8988T (cell line): ENCODE measurements around the gene SLC28A1.
"Not testable (repeated sequence)": the region's sequence is repeated elsewhere in the genome, so short reads cannot be mapped to it uniquely, and the experiment has no call there.

Experiments
- DNase-seq: peaks from one replicate; pipeline ENCODE4 v3.0.0; 2011

Gene SLC28A1, protein sequence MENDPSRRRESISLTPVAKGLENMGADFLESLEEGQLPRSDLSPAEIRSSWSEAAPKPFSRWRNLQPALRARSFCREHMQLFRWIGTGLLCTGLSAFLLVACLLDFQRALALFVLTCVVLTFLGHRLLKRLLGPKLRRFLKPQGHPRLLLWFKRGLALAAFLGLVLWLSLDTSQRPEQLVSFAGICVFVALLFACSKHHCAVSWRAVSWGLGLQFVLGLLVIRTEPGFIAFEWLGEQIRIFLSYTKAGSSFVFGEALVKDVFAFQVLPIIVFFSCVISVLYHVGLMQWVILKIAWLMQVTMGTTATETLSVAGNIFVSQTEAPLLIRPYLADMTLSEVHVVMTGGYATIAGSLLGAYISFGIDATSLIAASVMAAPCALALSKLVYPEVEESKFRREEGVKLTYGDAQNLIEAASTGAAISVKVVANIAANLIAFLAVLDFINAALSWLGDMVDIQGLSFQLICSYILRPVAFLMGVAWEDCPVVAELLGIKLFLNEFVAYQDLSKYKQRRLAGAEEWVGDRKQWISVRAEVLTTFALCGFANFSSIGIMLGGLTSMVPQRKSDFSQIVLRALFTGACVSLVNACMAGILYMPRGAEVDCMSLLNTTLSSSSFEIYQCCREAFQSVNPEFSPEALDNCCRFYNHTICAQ

DNA sequence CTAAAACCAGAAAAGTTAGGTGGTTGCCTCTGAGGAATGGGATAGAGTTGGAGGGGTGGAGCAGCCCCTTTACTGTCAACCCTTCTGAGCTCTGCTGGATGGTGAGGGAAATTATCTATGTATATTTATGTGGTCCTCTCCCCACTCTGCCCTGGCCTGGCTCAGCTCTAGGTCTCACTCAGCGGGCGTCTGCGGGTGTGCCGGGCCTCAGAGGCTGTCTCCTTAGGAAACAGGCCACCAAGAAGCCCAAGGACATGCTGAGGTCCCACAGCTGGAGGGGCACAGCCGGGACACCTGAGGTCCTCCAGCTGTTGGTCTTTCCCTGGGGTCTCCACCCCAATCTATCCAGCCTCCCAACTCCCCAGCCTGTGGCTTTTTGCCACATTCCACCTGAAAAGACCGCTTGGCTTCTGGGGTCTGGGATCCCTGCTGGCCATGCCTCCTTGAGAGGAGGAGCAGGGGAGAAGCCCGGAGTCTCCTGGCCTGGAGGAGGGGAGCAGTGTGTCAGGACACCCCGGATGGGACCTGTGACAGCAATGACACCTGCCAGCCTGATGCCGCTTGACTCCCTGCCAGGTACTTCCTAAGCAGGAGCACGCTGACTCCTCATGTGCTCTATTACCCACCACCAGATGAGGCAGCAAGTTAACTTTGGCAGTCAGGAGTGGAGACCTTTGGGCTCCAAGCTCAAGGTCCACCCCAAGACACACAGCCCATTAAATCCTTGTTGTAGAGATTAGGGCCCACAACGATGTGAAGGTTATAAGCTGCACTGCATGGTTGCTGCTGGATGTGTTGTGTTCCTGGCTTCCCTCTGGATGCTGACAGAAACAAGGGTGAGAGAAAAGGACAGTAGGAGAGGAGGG, at the start of gene SLC28A1:
Gene SLC28A1 (plus strand): TSS at position 747 of the 866 bp plus-strand sequence. CDS start 3,099 bp downstream, outside the sequence.
- DNase-seq = no peak

DNA sequence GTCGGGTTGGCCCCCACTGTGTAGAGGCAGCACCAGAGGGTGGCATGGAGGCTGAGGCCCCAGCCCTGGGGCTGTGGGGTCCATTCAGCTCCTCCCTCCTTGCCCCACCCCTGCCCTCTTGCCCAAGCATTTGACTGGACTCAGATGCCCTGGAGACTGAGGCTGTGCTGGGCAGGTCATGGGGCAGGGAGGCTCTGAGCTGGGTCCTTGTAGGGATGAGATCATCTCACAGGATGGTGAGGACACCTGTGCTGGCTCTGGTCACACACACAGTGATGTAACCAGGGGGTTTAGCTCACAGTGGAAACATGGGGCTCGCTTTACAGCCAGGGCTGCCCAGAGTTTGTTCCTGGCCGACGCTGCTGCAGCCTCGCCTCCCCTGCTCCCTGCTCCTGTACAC, 49.5 kb upstream of the SLC28A1 start:
- DNase-seq = no peak

DNA sequence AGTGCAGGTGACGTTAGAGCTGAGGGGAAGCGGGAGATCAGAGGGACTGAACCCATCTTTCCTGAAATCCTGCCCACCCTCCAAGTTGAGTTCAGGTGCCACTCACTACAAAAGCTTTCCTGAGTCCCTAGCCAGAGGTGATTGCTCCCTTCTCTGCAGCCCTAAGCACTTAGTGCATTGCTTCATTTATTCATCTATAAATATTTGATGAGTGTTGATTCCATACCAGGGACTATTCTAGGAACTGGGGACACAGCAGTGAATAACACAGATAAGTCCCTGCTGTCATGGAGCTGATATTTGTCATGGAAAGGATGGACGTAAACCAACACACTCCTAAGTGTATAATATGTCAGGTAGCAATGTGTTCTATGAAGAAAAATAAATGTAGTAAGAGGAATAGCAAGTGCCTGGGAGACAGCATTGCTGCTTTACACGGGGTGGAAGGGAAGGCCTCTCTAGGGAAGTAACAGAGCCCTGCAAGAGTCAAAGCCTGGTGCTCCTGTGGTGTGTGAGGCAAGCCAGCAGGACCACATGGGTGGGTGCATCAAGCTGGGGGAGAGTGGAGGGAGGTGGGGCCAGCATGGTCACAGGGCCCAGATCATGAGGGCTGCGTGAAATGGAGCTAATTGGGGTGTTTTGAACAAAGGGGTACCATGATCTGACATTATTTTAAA, 48.7 kb upstream of the SLC28A1 start:
- no peak for DNase-seq

DNA sequence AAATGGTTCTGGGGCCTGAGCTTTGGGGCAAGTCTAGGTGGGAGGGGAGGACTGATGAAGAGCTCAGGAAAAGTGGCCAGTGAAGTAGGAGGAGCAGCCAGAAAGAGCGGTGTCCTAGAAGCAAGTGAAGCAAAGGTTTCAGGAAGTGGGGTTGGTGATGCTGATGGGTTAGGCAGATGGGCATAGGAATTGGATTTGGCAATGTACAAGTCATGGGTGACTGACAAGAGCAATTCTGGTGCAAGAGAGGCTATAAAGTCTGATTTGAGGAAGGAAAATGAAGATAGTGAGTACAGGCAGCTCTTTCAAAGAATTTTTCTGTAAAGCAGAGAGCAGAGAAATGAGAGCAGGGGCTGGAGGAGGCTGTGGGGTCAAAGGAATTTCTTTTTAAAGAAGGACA, 47.6 kb upstream of the SLC28A1 start:
- DNase-seq = no peak

DNA sequence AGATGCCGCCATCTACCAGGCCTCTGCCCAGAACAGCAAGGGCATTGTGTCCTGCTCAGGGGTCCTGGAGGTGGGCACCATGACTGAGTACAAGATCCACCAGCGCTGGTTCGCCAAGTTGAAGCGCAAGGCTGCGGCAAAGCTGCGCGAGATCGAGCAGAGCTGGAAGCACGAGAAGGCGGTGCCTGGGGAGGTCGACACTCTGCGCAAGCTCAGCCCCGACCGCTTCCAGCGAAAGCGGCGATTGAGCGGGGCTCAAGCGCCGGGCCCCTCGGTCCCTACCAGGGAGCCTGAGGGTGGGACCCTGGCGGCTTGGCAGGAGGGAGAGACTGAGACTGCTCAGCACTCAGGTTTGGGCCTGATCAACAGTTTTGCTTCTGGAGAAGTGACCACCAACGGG, 44.7 kb upstream of the SLC28A1 start:
- DNase-seq = no peak

DNA sequence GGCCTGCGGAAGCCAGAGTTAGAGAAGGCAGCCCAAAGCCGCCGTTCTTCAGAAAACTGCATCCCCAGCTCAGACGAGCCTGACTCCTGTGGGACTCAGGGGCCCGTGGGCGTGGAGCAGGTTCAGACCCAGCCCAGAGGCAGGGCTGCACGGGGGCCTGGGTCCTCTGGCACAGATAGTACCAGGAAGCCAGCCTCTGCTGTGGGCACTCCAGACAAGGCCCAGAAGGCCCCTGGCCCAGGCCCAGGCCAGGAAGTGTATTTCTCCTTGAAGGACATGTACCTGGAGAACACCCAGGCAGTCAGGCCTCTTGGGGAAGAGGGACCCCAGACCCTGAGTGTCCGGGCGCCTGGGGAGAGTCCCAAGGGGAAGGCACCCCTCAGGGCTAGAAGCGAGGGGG, 44.2 kb upstream of the SLC28A1 start:
- DNase-seq = no peak

DNA sequence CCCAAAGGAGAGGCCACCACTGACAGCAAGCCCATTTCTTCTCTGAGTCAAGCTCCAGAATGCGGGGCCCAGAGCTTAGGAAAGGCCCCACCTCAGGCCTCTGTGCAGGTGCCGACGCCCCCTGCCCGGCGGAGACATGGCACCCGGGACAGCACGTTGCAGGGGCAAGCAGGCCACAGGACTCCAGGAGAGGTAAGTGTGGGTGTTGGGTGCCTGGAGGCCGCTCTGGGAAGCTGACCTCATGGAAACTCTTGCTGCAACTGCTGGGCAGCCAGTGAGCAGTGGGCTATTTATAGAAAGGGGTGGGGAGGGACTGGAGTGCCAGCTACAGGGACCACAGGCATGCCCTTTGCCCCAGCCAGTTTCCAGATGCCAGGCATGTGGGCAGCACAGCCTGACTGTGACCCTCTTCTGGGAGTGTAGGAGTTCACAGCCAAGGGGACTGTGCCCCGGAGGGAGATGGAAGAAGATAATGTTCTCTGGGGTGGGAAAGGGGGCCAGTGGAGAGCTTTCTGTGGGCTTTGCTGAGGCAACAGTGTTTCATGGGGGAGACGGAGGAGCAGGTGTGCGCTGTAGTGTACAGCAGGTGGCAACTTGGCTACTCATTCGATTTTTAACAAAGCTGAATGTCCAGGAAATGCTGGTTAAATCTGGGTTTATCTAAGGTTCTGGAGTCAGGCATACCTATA, 43.6 kb upstream of the SLC28A1 start:
- no peak for DNase-seq

DNA sequence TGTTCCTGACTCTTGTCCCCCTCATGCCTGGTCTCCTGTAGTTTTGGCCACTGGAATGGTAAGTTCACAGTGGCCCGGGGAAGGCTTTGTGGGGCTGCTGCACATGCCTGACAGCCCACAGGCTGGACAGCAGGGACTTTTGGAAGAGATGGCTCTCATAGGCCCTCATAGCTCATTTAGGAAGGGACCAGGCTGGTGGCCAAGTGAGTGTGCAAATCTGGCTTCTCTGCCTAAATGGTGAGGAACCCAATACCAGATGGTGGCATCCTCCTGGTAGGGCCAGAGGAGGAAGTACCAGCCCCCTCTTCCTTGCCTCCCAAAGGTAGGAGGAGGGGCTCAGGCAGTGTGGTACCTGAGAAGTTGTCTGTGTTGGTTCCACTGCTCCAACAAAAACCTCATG, 41.7 kb upstream of the SLC28A1 start:
- no peak for DNase-seq

DNA sequence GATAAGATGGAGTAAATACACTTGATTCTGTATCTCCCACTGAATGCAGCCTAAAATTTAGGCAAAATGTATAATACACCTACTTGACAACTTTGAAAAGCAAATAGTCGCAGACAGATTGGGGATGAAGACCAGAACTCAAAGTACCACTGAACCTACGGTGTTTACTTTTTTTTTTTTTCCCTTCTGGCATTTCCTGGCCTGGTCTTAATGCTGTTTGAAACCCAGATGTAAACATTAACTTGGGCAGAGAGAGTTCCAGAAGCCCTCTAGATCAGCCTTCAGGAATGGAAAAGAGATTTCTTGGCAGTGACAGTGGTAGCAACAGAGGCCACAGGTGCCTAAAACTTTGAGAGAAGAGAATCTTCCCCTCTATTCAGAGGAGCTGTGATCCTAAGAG, 39.5 kb upstream of the SLC28A1 start:
- DNase-seq = no peak

DNA sequence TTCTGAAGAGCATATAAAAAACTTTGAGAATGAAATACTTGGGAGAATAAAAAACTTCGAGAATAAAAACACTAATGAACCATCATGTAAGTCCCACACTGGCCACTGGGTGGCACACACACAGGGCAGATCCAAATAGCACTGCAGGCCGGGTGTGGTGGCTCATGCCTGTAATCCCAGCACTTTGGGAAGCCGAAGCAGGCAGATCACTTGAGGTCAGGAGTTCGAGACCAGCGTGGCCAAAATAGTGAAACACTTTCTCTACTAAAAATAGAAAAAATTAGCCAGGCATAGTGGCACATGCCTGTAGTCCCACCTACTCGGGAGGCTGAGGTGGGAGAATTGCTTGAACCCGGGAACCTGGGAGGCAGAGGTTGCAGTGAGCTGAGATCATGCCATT, 38.8 kb upstream of the SLC28A1 start:
- DNase-seq = not testable (repeated sequence)

DNA sequence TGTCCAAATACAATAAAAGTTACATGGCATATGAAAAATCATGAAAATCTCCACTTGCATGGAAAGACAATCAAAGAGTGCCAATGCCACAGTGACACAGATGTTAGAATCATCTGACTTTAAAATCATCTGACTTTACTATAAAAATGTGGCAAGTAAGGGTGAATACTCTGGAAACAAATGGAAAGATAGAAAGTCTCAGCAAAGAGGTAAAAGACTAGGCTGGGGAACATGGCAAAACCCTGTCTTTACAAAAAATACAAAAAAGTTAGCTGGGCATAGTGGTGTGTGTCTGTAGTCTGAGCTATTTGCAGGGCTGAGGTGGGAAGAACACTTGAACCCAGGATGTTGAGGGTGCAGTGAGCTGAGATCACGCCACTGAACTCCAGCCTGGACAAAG, 38.2 kb upstream of the SLC28A1 start:
- no peak for DNase-seq

DNA sequence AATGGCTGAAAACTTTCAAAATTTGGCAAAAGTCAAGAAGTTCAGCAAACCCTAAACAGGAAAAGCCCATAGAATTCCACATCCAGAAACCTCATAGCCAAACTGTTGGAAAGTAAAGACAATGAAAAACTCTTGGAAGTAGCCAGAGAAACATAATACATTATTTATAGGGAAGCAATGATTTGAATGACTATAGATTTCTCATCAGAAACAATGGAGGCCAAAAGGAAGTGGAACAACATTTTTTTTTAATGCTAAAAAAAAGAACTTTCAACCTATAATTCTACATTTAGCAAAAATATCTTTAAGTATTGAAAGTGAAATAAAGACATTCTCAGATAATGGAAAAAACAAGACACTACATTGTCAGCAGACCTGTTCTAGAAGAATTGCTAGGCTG, 37.1 kb upstream of the SLC28A1 start:
- DNase-seq = no peak

DNA sequence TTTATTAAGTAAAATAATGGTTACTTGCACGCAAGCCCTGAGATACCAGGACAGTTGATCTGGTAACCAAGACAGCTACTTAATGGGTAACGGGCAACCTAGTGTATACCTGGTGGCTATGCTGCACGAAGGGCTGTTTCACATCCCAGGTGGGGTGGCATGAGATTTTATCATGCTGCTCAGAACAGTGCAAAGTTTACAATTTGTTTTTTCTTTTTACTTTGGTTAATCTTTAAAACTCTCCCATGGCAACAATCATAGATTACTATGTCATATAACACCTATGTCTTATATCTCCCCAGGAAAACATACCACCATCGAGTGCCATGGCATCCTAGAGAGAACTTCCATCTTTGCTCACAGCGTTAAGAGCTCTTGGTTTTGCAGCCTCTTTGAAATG, 32.2 kb upstream of the SLC28A1 start:
- DNase-seq = no peak

DNA sequence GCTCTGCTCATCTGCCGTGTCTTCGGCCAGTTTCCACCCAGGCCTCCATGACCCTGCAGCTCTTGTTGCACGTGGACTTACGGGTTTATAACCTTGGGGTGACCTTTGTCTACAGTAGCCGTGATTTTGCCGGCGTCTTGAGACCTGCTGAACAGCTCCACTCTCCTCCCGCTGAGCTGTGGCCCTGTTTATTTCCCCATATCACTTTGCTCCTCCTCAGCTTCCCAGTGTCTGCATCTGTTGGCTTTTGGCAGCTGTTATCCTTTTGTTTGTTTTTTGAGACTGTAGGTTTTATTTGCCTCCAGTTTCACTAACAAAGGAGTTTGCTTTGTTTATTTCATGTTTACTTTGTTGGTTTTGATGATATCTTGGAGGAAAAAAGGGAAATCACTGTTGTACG, 29.3 kb upstream of the SLC28A1 start:
- DNase-seq = no peak

DNA sequence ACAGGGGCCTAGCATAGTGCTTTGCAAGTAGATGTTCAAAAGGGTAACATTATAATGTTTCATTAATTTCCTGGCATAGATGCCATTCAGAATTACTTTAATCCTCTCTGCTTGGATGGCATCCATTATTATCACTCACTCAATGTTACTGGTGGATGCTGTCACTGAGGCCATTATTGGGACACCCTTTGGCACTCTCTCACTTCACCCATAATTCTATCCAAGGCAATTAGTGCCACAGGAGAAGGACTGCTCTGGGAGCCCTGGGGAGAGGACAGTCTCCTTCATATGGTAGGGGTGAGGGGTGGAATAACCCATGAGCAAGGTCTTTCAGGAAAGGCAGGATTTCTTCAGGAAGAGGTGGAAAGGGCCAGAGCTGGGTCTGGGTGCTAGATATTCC, 28.7 kb upstream of the SLC28A1 start:
- no peak for DNase-seq

DNA sequence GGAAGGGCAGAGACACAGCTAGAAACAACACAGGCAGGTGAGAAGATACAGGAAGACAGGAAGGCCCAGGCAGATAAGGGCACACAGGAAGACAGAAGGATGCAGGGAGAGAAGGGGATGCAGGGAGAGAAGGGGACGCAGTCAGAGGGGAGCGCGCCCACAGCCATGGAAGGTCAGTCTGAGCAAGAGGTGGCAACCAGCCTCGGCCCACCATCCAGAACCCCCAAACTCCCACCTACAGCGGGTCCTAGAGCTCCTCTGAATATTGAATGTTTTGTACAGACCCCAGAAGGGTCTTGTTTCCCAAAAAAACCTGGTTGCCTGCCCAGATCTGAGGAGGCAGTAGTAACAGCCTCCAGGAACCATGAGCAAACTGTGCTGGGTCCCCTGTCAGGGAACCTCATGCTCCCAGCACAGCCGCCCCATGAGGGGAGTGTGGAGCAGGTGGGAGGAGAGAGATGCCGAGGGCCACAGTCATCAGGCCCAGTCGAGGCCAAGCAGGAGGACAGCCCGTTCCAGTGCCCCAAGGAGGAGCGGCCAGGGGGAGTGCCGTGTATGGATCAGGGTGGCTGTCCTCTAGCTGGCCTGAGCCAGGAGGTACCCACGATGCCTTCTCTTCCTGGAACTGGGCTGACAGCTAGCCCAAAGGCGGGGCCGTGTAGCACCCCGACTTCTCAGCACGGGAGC, 27.6 kb upstream of the SLC28A1 start:
- no peak for DNase-seq

DNA sequence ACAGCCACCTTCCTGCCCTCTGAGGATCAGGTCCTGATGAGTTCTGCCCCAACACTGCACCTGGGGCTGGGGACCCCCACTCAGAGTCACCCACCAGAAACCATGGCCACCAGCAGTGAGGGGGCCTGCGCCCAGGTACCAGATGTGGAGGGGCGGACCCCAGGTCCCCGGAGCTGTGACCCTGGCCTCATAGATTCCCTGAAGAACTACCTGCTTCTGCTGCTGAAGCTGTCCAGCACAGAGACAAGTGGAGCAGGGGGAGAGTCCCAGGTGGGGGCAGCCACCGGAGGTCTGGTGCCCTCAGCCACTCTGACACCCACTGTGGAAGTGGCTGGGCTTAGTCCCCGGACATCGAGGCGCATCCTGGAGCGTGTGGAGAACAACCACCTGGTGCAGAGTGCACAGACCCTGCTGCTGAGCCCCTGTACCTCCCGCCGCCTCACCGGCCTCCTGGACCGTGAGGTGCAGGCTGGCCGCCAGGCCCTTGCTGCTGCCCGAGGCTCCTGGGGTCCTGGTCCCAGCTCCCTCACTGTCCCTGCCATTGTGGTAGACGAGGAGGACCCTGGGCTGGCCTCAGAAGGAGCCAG, 27.0 kb upstream of the SLC28A1 start:
- no peak for DNase-seq

DNA sequence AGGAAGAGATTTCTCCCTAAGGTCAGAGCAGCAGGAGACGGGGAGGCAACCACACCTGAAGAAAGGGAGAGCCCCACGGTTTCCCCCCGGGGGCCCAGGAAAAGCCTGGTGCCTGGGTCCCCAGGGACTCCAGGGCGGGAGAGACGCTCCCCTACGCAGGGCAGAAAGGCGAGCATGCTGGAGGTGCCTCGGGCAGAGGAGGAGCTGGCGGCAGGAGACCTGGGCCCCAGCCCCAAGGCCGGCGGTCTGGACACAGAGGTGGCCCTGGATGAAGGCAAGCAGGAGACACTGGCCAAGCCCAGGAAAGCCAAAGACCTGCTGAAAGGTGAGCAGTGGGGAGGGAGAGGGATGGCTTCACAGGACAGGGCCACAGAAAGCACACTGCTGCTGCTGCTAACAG, 26.2 kb upstream of the SLC28A1 start:
- no peak for DNase-seq

DNA sequence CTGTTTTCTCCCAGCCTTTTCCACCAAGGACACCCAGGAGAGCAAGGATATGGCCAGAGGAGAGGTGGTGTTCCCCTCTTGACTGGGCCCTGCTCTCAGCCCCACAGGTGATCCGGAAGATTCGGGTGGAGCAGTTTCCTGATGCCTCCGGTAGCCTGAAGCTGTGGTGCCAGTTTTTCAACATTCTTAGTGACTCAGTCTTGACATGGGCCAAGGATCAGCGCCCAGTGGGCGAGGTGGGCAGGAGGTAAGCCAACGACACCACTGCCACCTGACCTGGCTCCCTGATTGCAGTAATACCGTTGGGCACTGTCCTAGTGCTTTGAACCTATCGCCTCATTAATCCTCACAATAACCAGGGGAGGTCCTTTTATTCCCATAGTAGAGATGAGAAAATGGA, 25.3 kb upstream of the SLC28A1 start:
- DNase-seq = no peak

DNA sequence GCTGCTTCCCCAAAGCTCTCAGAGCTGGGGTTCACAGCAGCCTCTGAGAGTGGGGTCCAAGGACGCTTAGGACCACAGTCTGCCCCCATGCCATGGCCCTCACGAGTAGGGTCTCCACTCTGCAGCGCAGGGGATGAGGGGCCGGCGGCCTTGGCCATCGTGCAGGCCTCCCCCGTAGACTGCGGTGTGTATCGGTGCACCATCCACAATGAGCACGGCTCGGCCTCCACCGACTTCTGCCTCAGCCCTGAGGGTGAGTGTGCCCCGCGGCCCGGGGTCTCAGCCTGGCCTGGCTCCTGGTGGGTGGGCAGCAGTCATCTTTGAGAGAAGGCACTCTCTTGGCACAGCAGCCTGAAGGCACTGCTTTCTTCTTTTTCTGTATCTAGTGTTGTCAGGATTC, 24.8 kb upstream of the SLC28A1 start:
- DNase-seq = no peak

DNA sequence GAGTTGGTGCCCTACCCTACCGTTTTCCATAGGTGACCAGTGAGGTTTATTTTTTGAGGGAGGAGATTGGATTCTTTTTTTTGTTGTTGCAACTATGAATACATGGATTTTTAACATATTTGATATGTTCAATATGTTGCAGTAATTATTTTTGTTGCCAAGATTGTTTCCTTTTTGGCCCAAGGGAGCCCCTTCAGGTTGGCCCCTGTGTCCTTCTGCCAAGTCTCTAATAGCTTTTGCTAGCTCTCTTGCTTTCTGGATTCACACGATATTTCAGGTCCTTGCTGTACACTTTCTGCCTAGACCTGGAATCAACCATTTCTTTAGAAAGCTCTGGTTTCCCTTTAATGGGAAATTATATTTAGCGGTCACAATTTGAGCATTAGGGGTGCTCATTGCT, 22.7 kb upstream of the SLC28A1 start:
- DNase-seq = no peak
